ENCODE results near the gene ZNF688.
A peak's percentile ranks its signal among the peaks of the same experiment; 100 is the strongest.

The ZNF688 gene

GRCh38 chr16:30585400-30586191 lies 14.1 kb upstream of the ZNF688 start, which contains the start of gene ZNF785:
TSS of gene ZNF785 (minus strand) at chr16:30585697. CDS start at chr16:30585611, 86 bp downstream.
- DNase-seq (ENCODE audit: low read depth in 2 of 2): peak; percentile 75 to 84

- DNase-seq (ENCODE audit: low read depth in 2 of 2): no peak
Observed at GRCh38 chr16:30585022-30585399, 13.5 kb upstream of the ZNF688 start.

- no peak for DNase-seq (ENCODE audit: low read depth in 2 of 2)
Observed at GRCh38 chr16:30582611-30583340, 11.3 kb upstream of the ZNF688 start.

GRCh38 chr16:30581457-30581856 lies 9.9 kb upstream of the ZNF688 start:
- DNase-seq (ENCODE audit: low read depth in 2 of 2): no peak

GRCh38 chr16:30574678-30575077 lies 3.2 kb upstream of the ZNF688 start:
- DNase-seq (ENCODE audit: low read depth in 2 of 2): no peak

GRCh38 chr16:30570636-30571444 lies 674 bp downstream of the ZNF688 start:
- DNase-seq (ENCODE audit: low read depth in 2 of 2): no peak

- DNase-seq (ENCODE audit: low read depth in 2 of 2): no peak
Observed at GRCh38 chr16:30569746-30570635, 1.5 kb downstream of the ZNF688 start.

GRCh38 chr16:30569281-30569680 lies 2.2 kb downstream of the ZNF688 start:
- DNase-seq (ENCODE audit: low read depth in 2 of 2): no peak

- DNase-seq (ENCODE audit: low read depth in 2 of 2): no peak
Observed at GRCh38 chr16:30567991-30568638, 3.4 kb downstream of the ZNF688 start.

- DNase-seq (ENCODE audit: low read depth in 2 of 2): peak; percentile 49 to 63
Observed at GRCh38 chr16:30567160-30567990, 4.1 kb downstream of the ZNF688 start.

- DNase-seq (ENCODE audit: low read depth in 2 of 2): no peak
Observed at GRCh38 chr16:30566531-30566930, 5.0 kb downstream of the ZNF688 start.

GRCh38 chr16:30565984-30566383 lies 5.5 kb downstream of the ZNF688 start:
- no peak for DNase-seq (ENCODE audit: low read depth in 2 of 2)

GRCh38 chr16:30565526-30565925 lies 6.0 kb downstream of the ZNF688 start:
- DNase-seq (ENCODE audit: low read depth in 2 of 2): no peak

- DNase-seq (ENCODE audit: low read depth in 2 of 2): no peak
Observed at GRCh38 chr16:30562021-30562420, 9.5 kb downstream of the ZNF688 start.

GRCh38 chr16:30561089-30561816 lies 10.3 kb downstream of the ZNF688 start:
- DNase-seq (ENCODE audit: low read depth in 2 of 2): no peak

GRCh38 chr16:30559690-30560089 lies 11.8 kb downstream of the ZNF688 start:
- DNase-seq (ENCODE audit: low read depth in 2 of 2): no peak

- DNase-seq (ENCODE audit: low read depth in 2 of 2): no peak
Observed at GRCh38 chr16:30558789-30559377, 12.6 kb downstream of the ZNF688 start.

GRCh38 chr16:30557957-30558788 lies 13.3 kb downstream of the ZNF688 start, which contains the start of gene ZNF764:
TSS of gene ZNF764 (minus strand) at chr16:30558374. CDS start at chr16:30558182, 192 bp downstream.
- DNase-seq (ENCODE audit: low read depth in 2 of 2): peak; percentile 90 to 92
